HG03439 (cell line): Measurements from ENCODE around the gene ZBTB3.
"Not testable (repeated sequence)": the region's sequence is repeated elsewhere in the genome, so short reads cannot be mapped to it uniquely, and the experiment has no call there.

Experiments
- ATAC-seq: cut with Tn5 transposase; IDR thresholded peaks from one replicate; pipeline ENCODE4 v1.9.1; 2021; ENCODE audit warnings: mild to moderate bottlenecking, moderate library complexity; ENCODE audit not compliant: unreplicated experiment

The ZBTB3 gene

GRCh38 chr11:62757846-62758788 lies 4.2 kb upstream of the ZBTB3 start:
- ATAC-seq, result no peak

GRCh38 chr11:62755086-62755615 lies 1.2 kb upstream of the ZBTB3 start:
- ATAC-seq, result no peak

- no peak for ATAC-seq
Measured at GRCh38 chr11:62752994-62753735, 795 bp downstream of the ZBTB3 start.

GRCh38 chr11:62752177-62752785 lies 1.7 kb downstream of the ZBTB3 start:
- no peak for ATAC-seq

GRCh38 chr11:62749931-62750330 lies 4.0 kb downstream of the ZBTB3 start:
- ATAC-seq, result not testable (repeated sequence)

GRCh38 chr11:62747475-62748160 lies 6.3 kb downstream of the ZBTB3 start:
- no peak for ATAC-seq

GRCh38 chr11:62737196-62737595 lies 16.8 kb downstream of the ZBTB3 start:
- no peak for ATAC-seq

- no peak for ATAC-seq
Measured at GRCh38 chr11:62732830-62733229, 21.1 kb downstream of the ZBTB3 start.

GRCh38 chr11:62730076-62730475 lies 23.9 kb downstream of the ZBTB3 start:
- not testable (repeated sequence) for ATAC-seq

- peak; percentile 13 for ATAC-seq
Measured at GRCh38 chr11:62728171-62728988, 25.6 kb downstream of the ZBTB3 start, which contains the start of gene TTC9C. Gene TTC9C, plus strand, starts transcription at chr11:62728486. Its CDS starts 363 bp downstream, at chr11:62728849.

- peak; percentile 63 for ATAC-seq
Measured at GRCh38 chr11:62727872-62728170, 26.1 kb downstream of the ZBTB3 start.

- ATAC-seq, result peak; percentile 72
Measured at GRCh38 chr11:62727165-62727871, 26.6 kb downstream of the ZBTB3 start, which contains the start of gene HNRNPUL2. Gene HNRNPUL2, minus strand, starts transcription at chr11:62727457. Its CDS starts 301 bp downstream, at chr11:62727156.

- no peak for ATAC-seq
Measured at GRCh38 chr11:62726915-62727164, 27.1 kb downstream of the ZBTB3 start.

GRCh38 chr11:62726156-62726914 lies 27.6 kb downstream of the ZBTB3 start:
- no peak for ATAC-seq

- ATAC-seq, result no peak
Measured at GRCh38 chr11:62725646-62726045, 28.3 kb downstream of the ZBTB3 start.

- ATAC-seq, result no peak
Measured at GRCh38 chr11:62724171-62724570, 29.8 kb downstream of the ZBTB3 start.

GRCh38 chr11:62721994-62722393 lies 32.0 kb downstream of the ZBTB3 start:
- no peak for ATAC-seq

- ATAC-seq, result no peak
Measured at GRCh38 chr11:62719302-62719978, 34.5 kb downstream of the ZBTB3 start.
